ENCODE measurements around the gene BSG.
A peak's percentile ranks its signal among the peaks of the same experiment; 100 is the strongest.

BSG gene

GRCh38 chr19:566844-567243, 5.6 kb upstream of the BSG start:
- TF ChIP-seq CTCF (IDR thresholded peaks at IDR 0.05; ENCODE audit: low read depth, low read length, missing control alignments): no peak
- in situ Hi-C loops (cut with HindIII; ENCODE audit: low pct_ligation_motif_present, low sequenced_read_pairs): no loop called here
- Histone ChIP-seq H3K36me3 (replicated peaks) (no peaks in the 10 kb centered on the region), H3K27me3 (replicated peaks) (no peaks in the 10 kb centered on the region), H3K27ac (no peak overlapping the region), H3K4me3 (ENCODE audit: low read depth, low read length) (no peak overlapping the region)
- no peak for DNase-seq

- no peak for TF ChIP-seq CTCF (IDR thresholded peaks at IDR 0.05; ENCODE audit: low read depth, low read length, missing control alignments)
- Histone ChIP-seq H3K27me3 (replicated peaks) (no peaks in the 10 kb centered on the region), H3K4me3 (ENCODE audit: low read depth, low read length) (no peak overlapping the region), H3K36me3 (replicated peaks) (no peaks in the 10 kb centered on the region), H3K27ac (no peak overlapping the region)
- in situ Hi-C loops (cut with HindIII; ENCODE audit: low pct_ligation_motif_present, low sequenced_read_pairs): no loop called here
- no peak for DNase-seq
Measured at GRCh38 chr19:567296-567900, 5.0 kb upstream of the BSG start.

- Histone ChIP-seq H3K36me3 (replicated peaks) (no peaks in the 10 kb centered on the region), H3K4me3 (ENCODE audit: low read depth, low read length) (no peak overlapping the region), H3K27me3 (replicated peaks) (no peaks in the 10 kb centered on the region), H3K27ac (no peak overlapping the region)
- no peak for TF ChIP-seq CTCF (IDR thresholded peaks at IDR 0.05; ENCODE audit: low read depth, low read length, missing control alignments)
- in situ Hi-C loops (cut with HindIII; ENCODE audit: low pct_ligation_motif_present, low sequenced_read_pairs): no loop called here
- no peak for DNase-seq
Measured at GRCh38 chr19:570251-570686, 2.1 kb upstream of the BSG start.

- no peak for TF ChIP-seq CTCF (IDR thresholded peaks at IDR 0.05; ENCODE audit: low read depth, low read length, missing control alignments)
- H3K27ac ChIP-seq: no peak overlapping the region
- no peaks in the 10 kb centered on the region for H3K36me3 ChIP-seq (replicated peaks)
- DNase-seq: no peak
- no peaks in the 10 kb centered on the region for H3K27me3 ChIP-seq (replicated peaks)
- in situ Hi-C loops (cut with HindIII; ENCODE audit: low pct_ligation_motif_present, low sequenced_read_pairs): no loop called here
- H3K4me3 ChIP-seq (ENCODE audit: low read depth, low read length): peak overlapping the region; percentile 60
Measured at GRCh38 chr19:570937-571565, 1.3 kb upstream of the BSG start.

- Histone ChIP-seq H3K4me3 (ENCODE audit: low read depth, low read length) (peak overlapping the region; percentile 60), H3K36me3 (replicated peaks) (no peaks in the 10 kb centered on the region), H3K27ac (peak overlapping the region; percentile 34), H3K27me3 (replicated peaks) (no peaks in the 10 kb centered on the region)
- DNase-seq: no peak
- TF ChIP-seq CTCF (IDR thresholded peaks at IDR 0.05; ENCODE audit: low read depth, low read length, missing control alignments): no peak
- in situ Hi-C loops (cut with HindIII; ENCODE audit: low pct_ligation_motif_present, low sequenced_read_pairs): no loop called here
Measured at GRCh38 chr19:571566-571974, 826 bp upstream of the BSG start.
